ENCODE measurements around the gene CNTLN.
"Not testable (repeated sequence)": the region's sequence is repeated elsewhere in the genome, so short reads cannot be mapped to it uniquely, and the experiment has no call there.

CNTLN gene

GRCh38 chr9:17185481-17186029 lies 50.7 kb downstream of the CNTLN start:
- in situ Hi-C loops (cut with HindIII; ENCODE audit: low sequenced_read_pairs) = no loop called here

DNA sequence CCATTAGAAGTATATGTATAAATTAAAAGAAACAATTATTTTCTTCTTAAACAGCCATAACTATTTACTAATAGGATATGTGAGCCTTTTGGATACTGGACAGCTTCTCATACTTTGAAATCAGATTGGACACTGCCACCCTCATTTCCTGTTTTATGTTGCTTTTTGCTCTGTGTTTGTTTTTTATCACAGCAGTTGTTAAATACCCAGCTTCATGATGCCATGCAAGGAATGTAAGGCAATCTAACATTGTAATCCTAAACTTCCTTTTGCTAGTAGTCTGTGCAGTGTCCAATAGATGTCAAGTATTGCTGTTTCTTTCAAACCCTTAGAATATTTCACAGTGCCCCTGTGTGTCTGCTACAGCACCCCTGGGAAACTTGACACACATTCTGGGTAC lies 56.2 kb downstream of the CNTLN start:
- in situ Hi-C loops (cut with HindIII; ENCODE audit: low sequenced_read_pairs) = no loop called here

DNA sequence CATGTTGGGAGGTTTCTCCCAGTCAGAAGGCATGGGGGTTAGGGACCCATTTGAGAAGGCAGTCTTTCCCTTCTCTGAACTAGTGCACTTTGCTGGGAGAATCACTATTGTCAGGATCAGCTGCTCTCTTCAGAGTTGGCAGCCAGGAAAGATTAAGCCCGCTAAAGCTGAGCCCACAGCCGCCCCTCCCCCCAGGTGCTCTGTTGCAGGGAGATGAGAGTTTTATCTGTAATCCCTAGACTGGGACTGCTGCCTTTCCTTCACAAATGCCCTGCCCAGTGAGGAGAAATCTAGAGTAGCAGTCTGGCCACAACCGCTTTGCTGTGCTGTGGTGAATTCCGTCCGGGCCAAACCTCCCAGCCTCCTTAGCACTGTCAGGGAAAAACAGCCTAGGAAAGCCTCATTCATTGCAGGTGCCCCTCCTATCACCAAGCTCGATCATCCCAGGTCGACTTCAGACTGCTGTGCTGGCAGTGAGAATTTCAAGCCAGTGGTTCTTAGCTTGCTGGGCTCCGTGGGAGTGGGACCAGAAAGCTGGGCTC lies 69.8 kb downstream of the CNTLN start:
- in situ Hi-C loops (cut with HindIII; ENCODE audit: low sequenced_read_pairs) = no loop called here

DNA sequence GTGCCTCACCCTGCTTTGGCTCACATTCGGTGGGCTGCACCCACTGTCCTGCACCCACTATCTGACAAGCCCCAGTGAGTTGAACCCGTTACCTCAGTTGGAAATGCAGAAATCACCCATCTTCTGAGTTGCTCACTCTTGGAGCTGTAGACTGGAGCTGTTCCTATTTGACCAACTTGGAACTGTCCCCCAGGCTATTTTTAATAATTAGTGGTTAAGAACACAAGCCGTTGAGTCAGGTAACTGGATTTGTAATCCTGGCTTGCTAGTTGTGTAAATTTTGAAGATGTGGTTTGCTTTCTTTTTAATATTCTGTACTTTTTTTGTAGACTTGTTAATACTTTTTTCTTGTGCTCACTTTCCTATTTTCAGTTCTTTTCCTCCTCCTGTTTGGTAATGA lies 81.2 kb downstream of the CNTLN start:
- in situ Hi-C loops (cut with HindIII; ENCODE audit: low sequenced_read_pairs) = no loop called here

GRCh38 chr9:17216646-17217045 lies 81.8 kb downstream of the CNTLN start:
- in situ Hi-C loops (cut with HindIII; ENCODE audit: low sequenced_read_pairs) = no loop called here

DNA sequence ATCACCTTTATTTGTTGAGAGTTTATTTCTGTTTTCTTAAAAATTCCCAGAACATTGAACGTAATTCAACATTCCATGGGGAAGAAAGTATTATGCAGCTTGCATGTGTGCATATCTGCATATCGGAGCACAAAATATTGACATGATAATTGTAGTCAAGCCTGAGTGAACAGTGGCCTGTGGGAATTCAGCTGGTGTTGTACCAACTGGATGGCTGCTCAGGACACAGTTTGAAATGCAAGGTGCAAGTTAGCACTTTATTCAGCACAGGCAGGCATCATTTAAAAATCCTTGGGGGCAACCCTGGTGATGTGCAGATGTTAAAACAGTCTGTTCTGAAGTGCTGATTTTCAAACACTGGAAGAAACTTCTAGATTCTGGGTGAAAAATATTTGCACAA lies 82.4 kb downstream of the CNTLN start:
- in situ Hi-C loops (cut with HindIII; ENCODE audit: low sequenced_read_pairs) = no loop called here

DNA sequence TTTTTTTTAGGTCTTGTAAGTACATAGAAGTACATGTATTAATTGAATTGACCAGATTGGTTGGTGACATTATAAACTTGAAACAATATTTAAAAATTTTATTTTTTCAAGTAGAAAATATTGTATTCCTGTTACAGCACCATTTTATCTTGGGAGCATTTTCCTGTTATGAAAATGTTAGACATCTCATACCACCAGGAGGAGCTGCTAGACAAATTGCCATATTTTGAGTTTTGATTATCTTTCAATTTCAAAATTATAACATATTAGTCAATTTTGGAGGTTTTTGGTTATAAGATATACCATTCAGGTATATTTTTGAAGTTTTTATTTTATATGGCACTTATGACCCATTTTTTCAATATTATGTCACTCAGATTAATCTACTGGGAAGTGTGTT lies 84.4 kb downstream of the CNTLN start:
- in situ Hi-C loops (cut with HindIII; ENCODE audit: low sequenced_read_pairs) = no loop called here

GRCh38 chr9:17222932-17223331 lies 88.1 kb downstream of the CNTLN start:
- in situ Hi-C loops (cut with HindIII; ENCODE audit: low sequenced_read_pairs) = no loop called here

GRCh38 chr9:17225407-17225806 lies 90.6 kb downstream of the CNTLN start:
- in situ Hi-C loops (cut with HindIII; ENCODE audit: low sequenced_read_pairs) = loop anchor here (25.0 kb wide), 1 partner anchor 112 kb away; no protein-coding TSS in a partner anchor

DNA sequence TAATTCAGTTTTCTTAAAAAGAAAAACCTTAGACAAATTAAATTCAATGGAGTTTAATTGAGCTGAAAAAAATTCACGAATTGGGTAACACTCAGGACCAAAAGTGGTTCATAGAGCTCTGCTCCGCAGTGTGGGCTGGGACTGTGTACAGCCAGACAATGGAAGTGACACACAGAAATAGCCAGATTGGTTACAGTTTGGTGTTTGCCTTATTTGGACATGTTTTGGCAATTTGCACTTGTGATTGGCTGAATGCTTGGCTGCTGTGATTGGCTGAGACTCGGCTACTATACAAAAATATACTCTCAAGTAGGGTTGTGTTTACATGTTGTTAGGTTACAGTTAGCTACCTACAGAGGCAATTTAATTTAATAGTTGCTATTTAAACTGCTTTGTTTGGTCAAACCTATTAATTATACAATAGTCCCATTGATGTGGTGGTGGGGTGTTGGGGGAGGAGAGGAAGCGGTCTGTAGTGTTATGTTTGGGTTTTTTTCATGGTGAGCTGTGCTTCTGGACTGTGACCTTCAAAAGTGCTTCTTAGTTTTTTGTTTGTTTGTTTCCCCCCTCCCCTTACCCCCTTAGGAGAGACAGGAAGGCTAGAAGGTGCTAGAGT lies 95.2 kb downstream of the CNTLN start:
- in situ Hi-C loops (cut with HindIII; ENCODE audit: low sequenced_read_pairs) = loop anchor here (25.0 kb wide), 1 partner anchor 107 kb away; no protein-coding TSS in a partner anchor

DNA sequence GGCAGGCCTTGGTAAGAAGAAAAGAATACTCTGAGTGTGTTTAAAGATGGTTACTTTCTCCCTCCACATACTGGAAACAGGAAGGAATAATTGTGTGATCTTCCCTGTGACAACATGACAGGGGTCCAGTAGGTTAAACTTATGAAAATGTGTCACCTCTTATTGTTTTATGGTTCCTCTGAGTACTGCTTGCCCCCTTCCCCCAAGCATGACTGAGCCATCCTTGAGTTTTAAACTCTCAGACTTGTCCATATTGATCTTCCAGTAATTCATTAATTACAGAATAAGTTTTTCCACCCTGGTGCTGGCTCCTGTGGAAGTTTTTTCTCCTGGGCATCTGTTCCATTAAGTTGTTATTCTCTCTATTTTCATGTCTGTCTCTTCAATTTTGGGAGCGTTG lies 95.8 kb downstream of the CNTLN start:
- in situ Hi-C loops (cut with HindIII; ENCODE audit: low sequenced_read_pairs) = loop anchor here (25.0 kb wide), 1 partner anchor 107 kb away; no protein-coding TSS in a partner anchor

- in situ Hi-C loops (cut with HindIII; ENCODE audit: low sequenced_read_pairs) = loop anchor here (25.0 kb wide), 1 partner anchor 101 kb away; no protein-coding TSS in a partner anchor
These were observed 101.3 kb downstream of the CNTLN start for GRCh38 chr9:17236147-17236546.

DNA sequence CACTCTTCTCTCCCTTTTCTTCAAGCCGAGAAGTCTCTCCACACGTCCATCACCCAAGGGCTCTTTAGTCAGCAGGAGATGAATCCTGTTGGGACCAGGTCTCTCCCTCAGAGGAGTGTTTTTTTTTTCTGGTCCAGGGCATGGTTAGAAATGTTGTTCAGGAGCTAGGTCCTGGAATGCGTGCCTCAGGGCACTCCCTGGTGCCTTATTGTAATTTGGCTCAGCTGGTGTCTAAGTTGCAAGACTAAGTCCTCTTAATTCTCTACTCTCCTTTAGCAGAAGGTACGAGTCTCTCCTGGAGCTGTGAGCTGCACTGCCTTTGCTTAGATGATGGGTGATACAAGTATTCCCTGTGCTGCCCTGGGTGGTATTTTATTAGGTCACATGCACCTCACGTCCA lies 111.9 kb downstream of the CNTLN start:
- in situ Hi-C loops (cut with HindIII; ENCODE audit: low sequenced_read_pairs) = loop anchor here (25.0 kb wide), 1 partner anchor 91 kb away; no protein-coding TSS in a partner anchor

GRCh38 chr9:17251100-17251499 lies 116.3 kb downstream of the CNTLN start:
- in situ Hi-C loops (cut with HindIII; ENCODE audit: low sequenced_read_pairs) = no loop called here

GRCh38 chr9:17268531-17269188 lies 133.8 kb downstream of the CNTLN start:
- in situ Hi-C loops (cut with HindIII; ENCODE audit: low sequenced_read_pairs) = not testable (repeated sequence)

DNA sequence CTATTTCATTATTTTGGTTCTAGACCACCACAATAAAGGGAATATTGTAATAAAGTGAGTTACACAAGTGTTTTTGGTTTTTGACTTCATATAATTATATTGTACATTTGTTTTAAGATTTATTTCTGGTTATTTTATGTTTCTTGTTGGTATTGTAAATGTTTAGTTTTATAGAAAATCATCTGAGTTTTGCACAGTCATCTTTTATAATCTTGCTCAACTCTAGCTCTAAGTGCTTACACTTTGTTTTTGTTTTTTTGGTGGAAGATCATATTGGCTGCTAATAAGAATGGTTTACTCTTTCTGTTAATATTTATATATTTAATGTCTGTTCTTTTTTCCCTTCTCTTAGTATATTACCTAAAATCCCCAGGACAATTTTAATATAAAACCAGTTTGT lies 135.0 kb downstream of the CNTLN start:
- in situ Hi-C loops (cut with HindIII; ENCODE audit: low sequenced_read_pairs) = no loop called here

GRCh38 chr9:17272536-17272935 lies 137.7 kb downstream of the CNTLN start:
- in situ Hi-C loops (cut with HindIII; ENCODE audit: low sequenced_read_pairs) = no loop called here

- in situ Hi-C loops (cut with HindIII; ENCODE audit: low sequenced_read_pairs) = no loop called here
These were observed 145.6 kb downstream of the CNTLN start for GRCh38 chr9:17280350-17281012.

DNA sequence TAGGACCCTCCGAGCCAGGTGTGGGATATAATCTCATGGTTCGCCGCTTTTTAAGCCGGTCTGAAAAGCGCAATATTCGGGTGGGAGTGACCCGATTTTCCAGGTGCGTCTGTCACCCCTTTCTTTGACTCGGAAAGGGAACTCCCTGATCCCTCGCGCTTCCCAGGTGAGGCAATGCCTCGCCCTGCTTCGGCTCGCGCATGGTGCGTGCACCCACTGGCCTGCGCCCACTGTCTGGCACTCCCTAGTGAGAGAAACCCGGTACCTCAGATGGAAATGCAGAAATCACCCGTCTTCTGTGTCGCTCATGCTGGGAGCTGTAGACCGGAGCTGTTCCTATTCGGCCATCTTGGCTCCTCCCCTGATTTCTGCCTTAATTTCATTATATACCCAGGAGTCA lies 155.8 kb downstream of the CNTLN start:
- in situ Hi-C loops (cut with HindIII; ENCODE audit: low sequenced_read_pairs) = not testable (repeated sequence)

DNA sequence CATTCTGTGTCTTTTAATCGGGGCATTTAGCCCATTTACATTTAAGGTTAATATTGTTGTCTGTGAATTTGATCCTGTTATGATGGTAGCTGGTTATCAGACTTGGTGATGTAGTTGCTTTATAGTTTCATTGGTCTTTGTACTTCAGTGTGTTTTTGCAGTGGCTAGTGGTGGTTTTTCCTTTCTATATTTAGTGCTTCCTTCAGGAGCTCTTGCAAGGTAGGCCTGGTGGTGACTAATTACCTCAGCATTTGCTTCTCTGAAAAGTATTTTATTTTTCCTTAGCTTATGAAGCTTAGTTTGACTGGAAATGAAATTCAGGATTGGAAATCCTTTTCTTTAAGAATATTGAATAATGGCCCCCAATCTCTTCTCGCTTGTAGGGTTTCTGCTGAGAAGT lies 156.9 kb downstream of the CNTLN start:
- in situ Hi-C loops (cut with HindIII; ENCODE audit: low sequenced_read_pairs) = no loop called here

GRCh38 chr9:17293685-17294084 lies 158.8 kb downstream of the CNTLN start:
- in situ Hi-C loops (cut with HindIII; ENCODE audit: low sequenced_read_pairs) = no loop called here
